Activated CD8-positive, alpha-beta memory T cell treated with anti-CD3 and anti-CD28 coated beads, Interleukin-2, amount 50 U/mL, for 48 hours (primary cell): Measurements from ENCODE around the gene TFPI.

Experiments used
- DNase-seq: peaks from one replicate; pipeline ENCODE4 v3.0.0-alpha.2; 2020

TFPI gene

DNA sequence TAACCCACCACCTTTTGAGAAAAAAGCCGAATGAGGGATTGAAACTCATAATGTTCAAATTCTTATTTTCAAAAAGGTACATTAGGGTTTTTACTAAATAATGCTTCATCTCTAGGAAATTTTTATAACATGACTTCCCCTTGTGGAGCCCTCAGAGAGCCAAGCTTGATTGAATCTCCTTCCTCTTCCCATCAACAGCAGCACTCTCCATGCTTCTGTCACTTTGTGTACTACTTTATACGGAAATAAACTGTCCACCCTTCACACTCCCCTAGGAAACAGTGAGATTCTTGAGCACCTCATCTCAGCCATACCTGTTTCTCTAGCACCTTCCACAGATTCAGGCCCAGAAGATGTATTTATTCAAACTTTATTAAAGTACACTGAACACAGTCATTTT lies 51.8 kb downstream of the TFPI start:
- no peak for DNase-seq

DNA sequence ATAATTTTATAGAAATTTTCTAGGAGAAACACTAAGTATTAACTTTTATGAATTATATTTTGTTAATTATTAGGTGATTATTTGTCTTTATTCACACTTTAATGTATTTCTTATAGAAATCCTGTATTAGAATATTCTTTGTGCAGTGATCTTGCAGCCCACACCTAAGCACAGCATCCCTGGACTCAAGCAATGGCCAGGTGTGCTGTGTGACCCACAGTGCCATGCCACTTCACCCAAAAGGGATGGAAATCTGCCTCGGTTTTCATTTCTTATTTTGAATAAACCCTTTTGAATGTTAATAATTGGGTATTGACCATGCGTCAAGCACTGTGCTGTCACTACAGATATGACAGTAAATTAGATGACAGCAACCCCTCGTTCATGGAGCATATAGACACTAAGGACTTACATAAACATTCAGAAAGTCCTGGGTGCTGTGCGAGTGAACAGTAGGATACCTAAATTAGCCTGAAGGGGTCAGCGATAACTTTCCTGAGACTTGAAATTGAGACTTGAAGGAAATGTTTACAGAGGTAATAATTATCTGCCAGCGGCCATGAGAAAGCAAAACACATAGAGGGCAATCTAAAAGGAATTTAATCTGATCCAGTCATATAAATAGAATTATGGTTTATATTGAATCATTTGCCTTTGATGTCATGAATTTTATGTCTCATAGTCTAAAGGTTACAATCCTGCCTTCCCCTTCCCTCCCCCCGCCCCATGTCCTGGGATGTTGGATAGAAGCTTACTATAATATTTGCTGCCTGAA lies 53.5 kb downstream of the TFPI start:
- DNase-seq, result no peak

GRCh38 chr2:187499941-187500532 lies 54.2 kb downstream of the TFPI start:
- peak; percentile 53 for DNase-seq

DNA sequence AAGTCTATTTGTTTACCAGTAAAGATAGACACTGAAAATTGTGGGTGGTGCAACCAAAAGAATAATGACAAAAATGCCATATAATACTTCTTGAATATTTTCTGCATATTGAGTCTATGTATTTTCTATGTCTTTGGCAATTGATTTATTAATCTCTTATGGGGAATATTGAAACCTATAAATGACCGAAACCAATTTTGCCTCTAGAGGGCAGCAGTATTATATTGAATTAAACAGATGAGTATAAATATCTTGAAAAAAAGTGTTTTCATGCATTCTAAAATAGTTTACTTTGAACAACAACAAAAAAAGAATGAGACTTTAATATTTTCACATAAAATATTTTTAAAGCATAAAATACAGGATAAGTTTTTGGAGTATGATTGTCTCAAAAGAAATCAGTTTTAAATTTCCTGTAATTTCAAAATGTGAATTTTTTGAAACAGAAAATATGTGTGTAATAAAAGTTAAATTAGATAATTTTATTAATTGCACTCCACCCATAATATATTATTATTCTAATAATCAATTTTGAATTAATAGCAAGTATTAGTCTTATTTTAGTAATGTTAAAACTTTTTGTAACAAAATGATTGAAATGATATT lies 56.3 kb downstream of the TFPI start:
- no peak for DNase-seq

DNA sequence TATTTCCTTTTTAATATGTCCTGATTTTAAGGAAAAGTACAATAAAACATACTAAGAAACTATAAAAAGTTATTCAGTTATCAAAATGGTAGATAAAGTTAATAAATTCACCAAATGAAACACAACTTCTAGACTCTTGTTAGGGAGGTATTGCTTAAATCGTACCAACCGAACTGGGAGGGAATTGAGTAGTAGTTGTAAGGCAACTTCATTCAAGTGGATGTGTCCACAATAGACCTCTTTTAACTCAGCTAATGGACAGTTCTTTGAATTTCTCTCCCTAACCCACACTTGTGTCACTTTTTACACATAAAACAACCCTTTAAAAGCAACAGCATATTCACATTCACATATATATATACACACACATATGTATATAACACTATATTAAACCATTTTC lies 57.1 kb downstream of the TFPI start:
- DNase-seq, result no peak

DNA sequence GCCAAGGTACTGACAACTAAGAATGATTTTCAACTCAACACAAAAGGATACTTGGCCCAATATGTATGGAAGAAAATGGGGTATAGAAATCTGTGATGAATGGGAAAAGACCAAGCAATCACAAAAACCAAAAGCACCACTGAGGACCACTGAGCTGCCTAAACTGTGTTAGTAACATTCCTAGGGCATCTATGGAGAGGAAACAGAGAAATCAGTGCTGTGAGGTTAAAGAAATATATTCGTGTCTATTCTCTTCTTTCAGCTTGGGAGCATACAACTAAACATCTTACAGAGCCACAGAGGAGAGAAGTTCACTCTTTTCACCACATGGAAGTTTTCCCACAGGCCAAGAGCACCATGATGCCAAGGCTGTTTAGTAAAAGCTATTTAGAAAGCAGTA lies 58.9 kb downstream of the TFPI start:
- no peak for DNase-seq

DNA sequence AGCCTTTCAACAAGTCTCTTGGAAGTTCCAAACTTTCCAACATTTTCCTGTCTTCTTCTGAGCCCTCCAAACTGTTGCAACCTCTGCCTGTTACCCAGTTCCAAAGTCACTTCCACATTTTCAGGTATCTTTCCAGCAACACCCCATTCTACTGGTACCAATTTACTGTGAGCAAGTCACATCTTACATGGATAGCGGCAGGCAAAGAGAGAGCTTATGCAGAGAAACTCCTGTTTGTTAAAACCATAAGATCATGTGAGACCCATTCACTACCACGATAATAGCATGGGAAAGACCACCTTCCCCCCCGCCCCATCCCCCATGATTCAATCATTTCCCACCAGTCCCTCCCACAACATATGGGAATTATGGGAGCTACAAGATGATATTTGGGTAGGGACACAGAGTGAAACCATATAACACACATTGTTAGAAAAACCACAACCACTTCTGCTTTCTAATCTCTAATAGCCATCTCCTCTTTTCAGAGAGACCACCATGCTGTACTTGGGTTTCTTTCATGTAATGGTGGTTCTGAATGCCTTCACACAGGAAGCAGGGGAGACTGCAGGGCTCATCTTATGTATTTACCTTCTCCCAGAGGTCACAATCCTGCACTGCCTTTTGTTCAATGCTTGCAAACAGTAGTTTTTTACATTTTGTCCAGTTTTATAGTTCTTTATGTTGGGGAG lies 60.2 kb downstream of the TFPI start:
- no peak for DNase-seq

DNA sequence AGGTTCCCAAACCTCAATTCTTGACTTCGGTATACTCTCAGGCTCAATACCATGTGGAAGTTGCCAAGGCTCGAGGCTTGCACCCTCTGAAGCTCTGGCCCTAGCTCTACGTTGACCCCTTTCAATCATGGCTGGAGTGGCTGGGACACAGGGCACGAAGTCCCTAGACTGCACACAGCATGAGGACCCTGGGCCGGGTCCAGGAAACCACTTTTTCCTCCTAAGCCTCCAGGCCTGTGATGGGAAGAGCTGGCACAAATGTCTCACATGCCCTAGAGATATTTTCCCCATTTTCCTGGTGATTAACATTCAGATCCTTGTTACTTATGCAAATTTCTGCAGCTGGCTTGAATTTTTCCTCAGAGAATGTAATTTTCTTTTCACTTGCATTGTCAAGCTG lies 61.1 kb downstream of the TFPI start:
- DNase-seq, result no peak

- DNase-seq, result no peak
Observed at GRCh38 chr2:187486241-187486640, 68.0 kb downstream of the TFPI start.

DNA sequence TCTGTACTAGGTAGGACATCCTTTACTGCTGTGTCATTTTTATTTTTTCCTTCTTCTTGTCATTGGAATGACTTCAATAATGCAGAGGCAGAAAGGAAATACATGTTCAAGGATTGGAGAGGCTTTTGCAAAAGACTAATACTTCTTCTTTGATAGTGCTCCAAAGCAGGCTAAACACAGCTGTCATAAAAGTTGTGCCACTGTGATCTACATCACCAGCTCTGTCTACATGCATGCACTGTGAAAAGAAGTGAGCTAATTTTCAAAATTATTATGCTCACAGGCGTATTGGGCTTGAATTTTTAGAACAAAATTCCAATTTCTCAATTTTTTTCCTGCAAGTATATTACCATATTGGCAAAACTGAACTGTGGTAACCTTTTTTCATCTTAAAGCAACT lies 68.7 kb downstream of the TFPI start:
- no peak for DNase-seq

GRCh38 chr2:187483537-187483936 lies 70.7 kb downstream of the TFPI start:
- no peak for DNase-seq

DNA sequence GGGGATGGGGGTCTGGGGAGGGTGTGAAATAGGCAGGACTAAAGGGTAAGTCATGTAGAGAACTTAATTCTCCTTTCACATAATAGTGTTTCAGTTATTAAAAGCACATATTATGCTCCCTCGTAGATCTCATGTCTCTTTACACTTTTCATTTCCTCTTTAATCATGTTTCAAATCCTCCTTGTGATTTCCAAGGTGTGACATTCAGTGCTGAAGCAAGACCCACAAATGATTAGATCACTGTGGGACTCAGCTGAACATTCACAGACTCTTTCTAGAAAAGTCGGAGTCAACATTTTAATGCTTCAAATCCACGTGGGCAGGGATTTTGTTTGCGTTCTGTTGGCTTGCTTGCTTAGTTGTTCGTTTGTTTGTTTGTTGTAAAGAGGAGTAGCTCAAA lies 71.4 kb downstream of the TFPI start:
- no peak for DNase-seq

DNA sequence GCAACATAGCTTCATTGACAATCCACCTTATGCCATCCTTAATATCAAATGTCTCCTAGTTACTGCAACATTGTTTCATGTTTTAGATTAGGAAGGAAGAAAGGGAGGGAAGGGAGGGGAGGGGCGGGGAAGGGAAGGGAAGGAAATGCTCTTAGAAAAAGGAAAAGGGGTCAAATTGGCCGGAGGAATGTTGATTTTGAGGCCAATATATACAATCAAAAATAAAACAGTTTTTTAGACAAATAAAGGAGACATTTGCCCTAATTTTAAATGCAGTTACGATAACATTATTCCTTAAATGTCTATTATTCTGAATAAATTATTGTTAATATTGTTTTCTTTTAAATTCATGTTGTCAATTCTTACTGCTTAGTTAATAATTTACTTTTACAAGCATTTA lies 72.7 kb downstream of the TFPI start:
- no peak for DNase-seq

DNA sequence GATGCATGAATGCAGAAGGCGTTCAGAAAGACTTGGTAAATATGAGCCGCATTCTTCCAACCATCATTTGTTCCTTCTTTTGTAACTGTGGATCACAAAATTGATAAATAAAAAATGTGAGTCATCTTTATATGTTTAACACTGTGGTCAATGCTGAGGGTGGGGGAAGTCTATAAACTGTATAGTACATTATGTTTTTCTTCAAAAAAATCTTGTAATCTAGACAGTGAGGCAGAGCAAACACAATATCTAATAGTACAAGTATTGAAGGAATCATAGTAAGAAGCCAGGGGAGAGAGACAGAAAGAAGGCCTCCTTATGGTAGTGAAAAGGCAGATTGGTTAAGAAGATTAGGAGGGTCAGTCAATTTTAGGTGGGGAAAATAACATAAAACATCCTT lies 75.5 kb downstream of the TFPI start:
- DNase-seq, result no peak

DNA sequence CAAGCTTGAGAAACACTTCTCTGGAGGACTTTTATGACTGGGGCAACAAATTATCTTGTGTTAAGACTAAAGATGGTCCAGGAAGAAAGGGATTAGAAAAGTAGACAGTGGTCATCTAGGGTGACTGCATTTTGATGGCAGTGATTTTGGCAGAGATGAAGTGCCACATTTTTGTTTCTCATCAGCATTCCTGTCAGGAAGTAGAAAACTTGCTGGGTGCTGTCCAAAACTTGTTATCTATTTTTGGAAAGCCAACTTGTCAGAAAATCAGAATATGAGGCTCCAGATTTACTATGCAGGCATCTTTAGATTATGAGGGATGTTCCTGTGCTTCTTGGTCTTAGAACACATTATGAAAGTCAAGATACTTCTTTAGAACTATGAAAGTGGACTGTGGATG lies 77.2 kb downstream of the TFPI start:
- DNase-seq, result no peak

- no peak for DNase-seq
Observed at GRCh38 chr2:187475499-187476248, 78.6 kb downstream of the TFPI start.

DNA sequence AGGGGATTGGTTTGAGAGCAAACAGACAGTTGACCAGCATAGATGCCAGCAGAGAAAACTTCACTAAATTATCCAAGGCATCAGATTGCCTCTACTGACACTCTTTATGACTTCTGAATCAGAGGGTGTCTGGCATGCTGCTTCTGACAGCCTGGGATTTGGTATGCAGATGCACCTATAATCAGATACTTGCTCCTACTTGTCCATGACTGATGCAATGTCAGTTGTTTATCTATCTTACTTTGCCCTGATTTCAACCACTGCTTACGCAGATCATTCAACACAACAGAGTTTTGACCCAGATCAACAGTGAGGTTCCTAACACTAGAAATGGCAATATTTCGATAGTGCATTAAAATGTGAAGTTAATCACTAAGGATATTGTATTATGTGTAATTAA lies 83.5 kb downstream of the TFPI start:
- DNase-seq, result no peak

DNA sequence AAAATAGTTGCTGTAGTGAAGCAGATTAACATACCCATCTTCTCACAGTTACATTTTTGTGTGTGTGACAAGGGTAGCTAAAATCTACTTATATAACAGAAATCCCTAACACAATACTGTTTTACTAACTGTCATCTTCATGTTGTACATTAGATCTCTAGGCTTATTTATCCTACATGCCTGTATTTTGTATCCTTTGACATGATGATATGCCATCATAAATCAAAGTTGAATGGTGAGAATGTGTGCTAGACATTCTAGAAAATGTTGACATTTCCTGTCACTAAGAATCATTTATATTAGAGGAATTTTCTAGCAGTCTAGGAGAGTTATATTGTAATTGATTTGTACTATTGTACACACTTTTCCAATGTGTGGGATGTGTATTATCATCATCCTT lies 84.7 kb downstream of the TFPI start:
- no peak for DNase-seq

- DNase-seq, result no peak
Observed at GRCh38 chr2:187468262-187468661, 86.0 kb downstream of the TFPI start.

- no peak for DNase-seq
Observed at GRCh38 chr2:187466129-187466792, 88.0 kb downstream of the TFPI start.

- DNase-seq, result no peak
Observed at GRCh38 chr2:187462839-187463238, 91.4 kb downstream of the TFPI start.
